Measurements from ENCODE around the gene FBXO9.

The FBXO9 gene

DNA sequence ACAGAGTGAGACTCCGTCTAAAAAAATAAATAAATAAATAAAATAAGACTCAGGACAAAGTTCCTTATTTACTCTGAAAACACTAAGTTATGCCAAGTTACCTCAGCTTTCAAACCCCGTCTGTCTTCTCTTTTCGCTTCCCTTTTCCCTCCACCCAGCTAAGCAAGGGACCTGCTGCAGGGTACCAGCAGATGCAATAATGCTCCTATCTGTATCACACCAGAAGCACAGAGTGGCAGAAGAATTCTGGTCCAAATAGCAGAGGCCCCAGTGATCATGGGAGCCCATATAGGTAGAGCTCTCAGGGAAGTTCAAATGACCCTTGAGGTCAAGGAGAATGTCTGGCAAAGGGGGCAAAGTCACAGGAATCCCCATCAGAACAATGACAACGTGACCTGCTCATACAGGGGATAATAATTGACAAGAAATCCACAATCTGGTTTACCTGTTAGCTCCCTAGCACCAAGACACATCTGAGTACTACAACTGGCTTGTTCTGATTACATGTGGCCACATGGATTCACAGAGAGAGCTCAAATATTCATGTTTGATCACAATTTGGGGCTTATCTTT is 74.7 kb downstream of the FBXO9 start:
- DNase-seq = no peak

DNA sequence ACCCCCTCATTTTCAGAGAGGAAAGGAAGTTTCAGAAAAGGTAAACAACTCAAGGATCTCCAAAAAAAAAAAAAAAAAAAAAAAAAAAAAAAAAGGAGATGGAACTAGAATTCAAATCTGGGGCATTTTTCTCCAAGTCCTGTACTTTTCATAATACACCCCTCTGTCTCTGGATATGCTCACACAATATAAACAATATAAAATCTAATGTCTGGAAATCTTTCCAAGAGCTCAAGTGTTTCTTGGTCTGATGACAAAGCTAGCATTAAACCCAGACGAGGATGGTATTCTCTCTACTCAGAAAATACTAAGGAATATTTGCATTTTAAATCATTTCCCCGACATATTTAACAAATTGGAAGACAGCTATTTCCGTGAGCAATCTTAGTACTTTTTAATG is 77.6 kb downstream of the FBXO9 start:
- DNase-seq = no peak

DNA sequence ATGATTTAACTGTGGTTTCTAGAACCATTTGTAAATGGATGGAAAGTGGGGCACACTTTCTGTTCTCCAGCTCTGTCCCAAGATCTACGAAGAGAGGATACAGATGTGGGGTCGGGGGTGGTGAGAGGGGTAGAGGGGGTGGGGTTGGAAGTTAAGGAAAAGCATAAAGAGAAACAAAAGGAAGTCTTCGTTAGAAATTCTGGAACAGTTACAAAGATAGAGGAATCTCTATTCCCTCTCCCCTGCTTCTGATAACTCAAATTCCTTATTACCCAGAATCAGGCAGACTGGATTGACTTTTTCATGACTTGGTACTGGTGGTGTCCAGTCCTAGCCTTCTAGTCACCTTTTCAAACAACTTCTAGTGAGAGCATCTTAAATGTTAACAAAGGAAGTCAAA is 78.5 kb downstream of the FBXO9 start:
- DNase-seq = no peak

DNA sequence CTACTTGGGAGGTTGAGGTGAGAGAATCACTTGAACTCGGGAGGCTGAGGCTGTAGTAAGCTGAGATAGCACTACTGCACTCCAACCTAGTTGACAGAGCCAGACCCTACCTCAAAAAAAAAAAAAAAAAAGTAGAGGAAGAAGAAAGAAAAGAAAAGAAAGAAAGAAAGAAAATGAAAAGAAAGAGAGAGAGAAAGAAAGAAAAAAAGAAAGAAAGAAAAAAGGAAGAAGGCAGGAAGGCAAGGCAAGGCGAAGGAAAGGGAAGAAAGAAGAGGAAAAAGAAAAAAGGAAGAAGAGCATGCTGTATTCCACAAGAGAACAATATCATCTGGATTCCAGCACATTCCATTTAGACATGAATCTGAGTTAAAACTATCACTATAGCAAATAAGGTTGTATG is 79.6 kb downstream of the FBXO9 start:
- DNase-seq = no peak

DNA sequence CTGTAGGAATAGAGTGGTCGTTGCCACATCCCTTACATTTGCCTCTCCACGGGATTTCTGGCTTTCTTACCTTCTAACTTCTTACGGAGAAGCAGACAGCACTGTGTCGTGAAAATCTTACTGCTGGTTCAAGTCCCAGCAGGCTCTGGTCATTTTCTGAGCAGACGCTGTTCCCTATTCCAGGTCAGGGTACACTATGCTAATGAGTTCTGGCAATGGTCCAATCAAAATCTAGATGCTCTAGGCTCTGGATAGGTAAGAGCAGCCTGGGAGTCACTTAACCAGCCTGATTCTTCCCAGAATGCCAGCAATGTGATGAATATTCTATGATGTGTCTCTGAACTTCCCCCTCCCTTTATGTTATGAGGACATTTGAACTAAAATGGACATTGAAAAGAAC is 83.5 kb downstream of the FBXO9 start, which contains the start of gene GCM1:
Gene GCM1, minus strand, starts transcription at position 158 of the 400 bp plus-strand sequence. CDS start 3,209 bp downstream, outside the sequence.
- DNase-seq = no peak

Data from femur (tissue), 1 donor.